Prostate gland (tissue), 2 donors: ENCODE results near the gene MNT.

Experiments
- CTCF ChIP-seq, 4 experiments: fragments of 200-600 bp in 2 of 4; fragments of 450-650 bp in 2 of 4; sonication (generic) in 2 of 4; IDR thresholded peaks; 1 replicate in 3 of 4; 2 replicates in 1 of 4; pipeline ENCODE4 v1.5.1; 2016 to 2019; ENCODE audit warnings: antibody characterized with exemption in 4 of 4, mild to moderate bottlenecking in 2 of 4, moderate library complexity in 2 of 4
- POLR2A ChIP-seq: fragments of 450-650 bp; IDR thresholded peaks from one replicate; pipeline ENCODE4 v1.6.1; 2016; ENCODE audit warnings: antibody characterized with exemption, mild to moderate bottlenecking
- POLR2AphosphoS5 ChIP-seq: sonication (generic); formaldehyde crosslinking; IDR thresholded peaks from one replicate; pipeline ENCODE4 v1.6.1; 2017; ENCODE audit warnings: antibody characterized with exemption

- no peak for TF ChIP-seq CTCF (IDR thresholded peaks at IDR 0.05)
- no peak for TF ChIP-seq POLR2A
- TF ChIP-seq POLR2AphosphoS5, result no peak
Observed at GRCh38 chr17:2435862-2436261, 35.0 kb upstream of the MNT start.
